NCI-H2107 (cell line): ENCODE data around the gene CFAP58.

Source experiments
- DNase-seq: peaks from one replicate; lab custom pipeline; 2025; lab: John Stamatoyannopoulos, UW

Gene CFAP58

DNA sequence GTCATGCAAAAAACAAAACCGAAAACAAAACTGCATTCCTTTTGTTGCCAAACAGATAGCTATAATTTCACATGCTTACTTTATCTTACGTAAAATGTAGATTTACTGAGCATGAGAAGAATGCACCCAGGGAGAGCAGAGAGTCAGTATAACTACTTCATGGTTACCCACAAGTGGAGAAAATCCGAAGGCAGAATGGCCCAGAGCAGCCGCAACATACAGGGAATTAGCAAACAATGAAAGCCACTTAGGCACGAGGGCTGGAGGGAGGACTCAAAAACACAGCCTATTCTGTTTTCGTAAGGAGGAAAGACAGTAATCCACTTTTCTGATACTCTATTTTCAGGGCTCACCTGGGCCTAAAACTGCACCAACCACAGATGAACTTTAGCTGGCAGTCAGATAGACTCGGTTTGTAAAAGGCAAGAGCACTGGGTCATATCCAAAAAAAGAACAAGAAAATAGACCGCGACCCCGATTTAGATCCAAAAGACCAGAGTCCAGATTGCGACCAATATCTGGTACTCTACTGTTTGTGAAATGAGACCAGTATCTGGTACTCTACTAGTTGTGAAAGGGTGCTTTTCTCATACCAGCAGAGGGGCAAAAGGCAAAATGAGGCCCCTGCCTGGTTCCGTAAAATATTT lies 16.7 kb upstream of the CFAP58 start:
- DNase-seq, result no peak

DNA sequence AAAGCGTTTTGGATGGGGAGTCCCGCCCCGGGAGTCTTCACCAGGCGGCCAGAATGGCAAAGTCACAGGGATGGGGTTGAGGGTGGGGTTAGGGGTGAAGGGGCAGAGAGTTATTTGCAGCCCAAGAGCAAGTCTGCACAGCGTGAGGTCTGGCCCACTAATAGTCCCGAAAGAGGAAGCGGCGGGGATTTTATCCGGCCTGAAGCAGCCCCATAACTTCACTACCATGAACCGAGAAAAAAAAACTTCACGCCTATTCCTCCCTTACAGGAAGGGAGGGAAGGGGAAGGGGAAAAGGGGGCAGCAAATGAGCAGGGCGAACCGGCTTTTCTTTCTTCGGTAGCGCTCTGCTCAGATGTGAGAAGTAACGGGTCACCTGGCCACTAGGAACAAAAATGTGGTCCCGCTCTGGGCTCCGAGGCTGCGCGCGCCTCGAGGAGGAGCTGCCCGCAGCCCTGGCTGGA lies 16.1 kb upstream of the CFAP58 start:
- DNase-seq, result no peak

DNA sequence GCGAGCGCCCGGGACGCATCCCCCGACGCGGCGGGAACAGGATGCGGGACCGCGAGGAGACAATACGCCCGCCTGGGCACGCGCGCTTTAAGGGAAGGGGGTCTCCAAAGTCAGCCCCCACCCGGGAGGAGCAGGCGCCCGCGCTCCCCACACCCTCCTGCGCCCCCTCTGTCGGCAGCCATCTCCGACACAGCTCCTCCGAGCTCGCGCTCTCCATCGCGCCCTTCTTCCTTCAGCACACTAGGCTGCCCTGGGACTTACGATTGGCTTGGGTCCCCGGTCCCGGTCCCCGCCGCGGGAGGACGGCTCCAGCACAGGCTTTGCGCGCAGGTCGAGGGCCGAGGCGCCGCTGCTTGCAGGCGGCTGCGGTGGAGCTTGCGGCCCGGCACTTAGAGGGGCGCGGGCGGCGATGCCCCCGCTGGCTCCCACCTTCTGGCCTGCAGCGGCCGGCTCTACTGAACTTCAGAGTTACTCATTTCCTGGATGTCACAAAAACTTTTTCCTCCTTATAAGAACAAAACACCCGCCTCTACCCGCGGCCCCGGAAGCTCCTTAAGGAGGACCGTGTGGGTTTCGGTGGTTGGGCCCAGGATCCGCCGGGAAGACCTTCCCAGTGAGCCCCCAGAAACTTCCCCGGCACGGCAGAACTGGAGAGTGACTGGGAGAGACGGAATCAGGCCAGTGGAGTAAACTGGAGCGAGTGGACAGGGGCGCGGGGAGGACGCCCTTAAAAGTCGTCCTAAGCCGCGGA lies 15.5 kb upstream of the CFAP58 start, which contains the start of gene ITPRIP:
Gene ITPRIP (minus strand): TSS at position 481 of the 751 bp plus-strand sequence. CDS start 22,414 bp downstream, outside the sequence.
- no peak for DNase-seq

DNA sequence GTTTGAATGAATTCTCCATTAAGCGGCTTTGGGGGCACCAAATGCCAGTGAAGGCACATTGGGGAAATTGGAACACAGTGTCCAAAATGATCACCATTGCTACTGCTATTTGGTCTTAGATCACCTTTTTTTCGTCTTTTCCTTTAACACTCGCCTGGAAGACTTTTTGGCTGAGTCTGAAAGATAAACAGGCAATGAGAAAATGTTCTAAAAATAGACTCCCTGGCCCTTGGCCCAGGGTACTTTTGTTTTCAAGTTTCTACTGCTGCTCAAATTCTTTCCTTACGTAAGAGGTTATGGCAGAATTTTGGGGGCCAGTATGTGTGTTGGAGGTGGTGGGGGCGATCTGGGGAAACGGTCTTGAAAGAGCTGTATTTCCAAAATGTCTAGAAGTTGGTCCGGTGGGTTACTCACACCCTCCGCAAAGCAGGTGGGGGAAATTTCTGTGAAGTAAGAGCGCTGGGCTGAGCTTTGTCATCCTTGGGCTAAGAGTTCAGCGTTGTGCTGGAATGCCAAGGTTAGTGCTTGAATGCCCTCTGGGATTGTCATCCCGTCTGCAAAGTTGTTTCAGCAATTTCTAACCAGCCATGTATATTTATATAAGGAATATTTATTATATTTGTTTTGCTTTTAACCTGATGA lies 14.0 kb upstream of the CFAP58 start:
- DNase-seq, result no peak

DNA sequence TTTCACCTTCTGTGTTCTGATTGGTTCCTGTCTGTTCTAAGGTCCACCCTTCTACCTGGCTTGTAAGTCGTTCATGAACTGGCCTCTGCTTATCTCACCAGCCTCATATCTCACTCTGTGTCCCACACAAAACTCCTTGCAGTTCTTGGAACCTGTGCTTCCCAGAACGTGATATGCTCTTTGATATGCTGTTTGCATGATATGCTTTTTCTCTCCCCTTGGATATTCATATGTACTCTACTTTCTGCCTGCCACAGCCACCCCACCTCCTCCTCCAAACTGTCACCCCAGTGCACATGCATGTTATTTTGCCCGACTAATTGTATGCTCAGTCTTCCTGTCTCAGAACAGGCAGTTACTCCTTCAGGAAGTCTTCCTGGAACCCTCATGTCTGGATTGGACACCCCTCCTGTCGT lies 13.5 kb upstream of the CFAP58 start:
- no peak for DNase-seq

DNA sequence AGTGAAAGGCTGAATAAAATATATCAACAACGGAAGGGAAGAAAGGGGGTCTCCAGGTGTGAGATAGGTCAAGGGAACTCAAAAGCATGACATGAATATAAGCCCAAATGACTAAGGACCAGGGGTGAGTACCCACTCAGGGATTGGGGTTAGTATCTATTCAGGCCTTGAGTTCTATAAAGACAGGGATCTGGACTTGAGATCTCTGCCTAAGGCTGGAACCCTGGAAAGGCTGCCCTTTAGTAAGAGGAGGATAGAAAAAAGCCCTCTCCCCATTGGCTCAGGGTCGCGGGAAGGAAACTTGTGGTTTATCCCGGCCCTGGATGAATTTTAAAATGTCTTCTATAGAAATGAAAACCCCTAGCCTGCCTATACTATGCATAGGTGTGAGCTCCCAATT lies 13.0 kb upstream of the CFAP58 start:
- no peak for DNase-seq

DNA sequence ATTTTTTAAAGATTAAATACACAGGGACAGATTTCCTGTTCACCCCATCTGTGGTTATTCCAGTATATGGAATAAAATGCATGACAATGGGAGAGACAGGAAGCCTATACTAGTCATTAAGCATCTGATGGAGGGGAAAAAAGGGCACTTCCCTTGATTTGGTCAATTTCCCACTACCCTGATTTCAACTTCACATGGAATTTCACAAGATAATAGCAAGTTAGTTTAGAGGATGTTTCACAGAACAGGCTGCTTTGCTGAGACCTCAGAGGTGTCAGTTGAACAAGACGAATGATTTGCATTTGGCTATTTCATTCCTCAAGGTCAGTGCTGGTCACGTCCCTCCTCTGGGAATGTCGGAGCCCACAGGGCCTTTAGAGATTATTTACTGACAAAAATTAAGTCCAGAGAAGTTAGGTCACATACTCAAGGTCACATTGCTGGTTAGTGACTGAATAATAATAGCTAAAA lies 10.7 kb upstream of the CFAP58 start:
- DNase-seq, result no peak

DNA sequence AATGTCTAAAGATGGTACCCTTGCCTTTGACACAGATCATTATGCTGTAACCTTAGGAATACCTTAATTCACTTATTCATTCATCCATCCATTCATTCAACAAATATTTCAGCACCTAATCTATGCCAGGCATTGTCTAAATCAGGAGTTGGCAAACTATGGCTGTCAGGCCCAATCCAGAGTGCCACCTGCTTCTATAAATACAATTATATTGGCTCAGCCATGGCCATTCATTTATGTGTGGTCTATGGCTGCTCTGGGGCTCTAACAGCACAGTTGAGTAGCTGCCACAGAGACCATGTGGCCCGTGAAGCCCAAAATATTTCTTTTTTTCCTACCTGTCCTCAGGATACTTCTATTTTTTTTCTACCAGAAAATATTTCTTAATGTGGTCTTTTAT lies 9.4 kb upstream of the CFAP58 start:
- DNase-seq, result no peak

DNA sequence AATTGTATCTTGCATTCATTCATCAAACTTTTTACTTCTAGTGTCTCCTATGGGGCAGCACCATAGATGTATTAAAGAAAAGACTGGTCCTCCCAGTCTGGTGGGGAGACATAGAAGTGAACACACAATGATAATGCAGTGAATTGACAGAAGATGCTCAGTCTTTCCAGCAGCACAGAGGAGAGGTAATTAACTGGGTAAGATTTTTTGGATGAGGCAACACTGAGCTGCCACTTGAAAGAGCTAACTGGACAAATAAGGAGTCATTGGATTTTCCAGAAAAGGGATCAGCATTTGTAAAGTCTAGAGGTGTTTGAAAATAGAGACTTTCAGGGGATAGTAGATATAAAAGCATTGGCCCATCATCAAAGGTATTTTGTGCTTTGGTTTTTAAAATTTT lies 8.1 kb upstream of the CFAP58 start:
- no peak for DNase-seq

DNA sequence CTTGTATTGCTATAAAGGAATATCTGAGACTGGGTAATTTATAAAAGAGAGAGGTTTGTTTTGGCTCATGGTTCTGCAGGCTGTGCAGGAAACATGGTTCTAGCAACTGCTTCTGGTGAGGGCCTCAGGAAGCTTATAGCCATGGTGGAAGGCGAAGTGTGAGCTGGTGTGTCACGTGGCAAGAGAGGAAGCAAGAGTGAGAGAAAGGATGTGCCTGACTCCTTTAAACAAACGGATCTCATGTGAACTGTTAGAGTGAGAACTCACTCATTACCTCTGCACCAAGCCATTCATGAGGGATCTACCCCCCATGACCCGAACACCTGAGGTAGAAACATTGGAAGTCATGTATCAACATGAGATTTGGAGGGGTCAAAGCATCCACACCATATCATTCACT lies 7.7 kb upstream of the CFAP58 start:
- DNase-seq, result no peak

DNA sequence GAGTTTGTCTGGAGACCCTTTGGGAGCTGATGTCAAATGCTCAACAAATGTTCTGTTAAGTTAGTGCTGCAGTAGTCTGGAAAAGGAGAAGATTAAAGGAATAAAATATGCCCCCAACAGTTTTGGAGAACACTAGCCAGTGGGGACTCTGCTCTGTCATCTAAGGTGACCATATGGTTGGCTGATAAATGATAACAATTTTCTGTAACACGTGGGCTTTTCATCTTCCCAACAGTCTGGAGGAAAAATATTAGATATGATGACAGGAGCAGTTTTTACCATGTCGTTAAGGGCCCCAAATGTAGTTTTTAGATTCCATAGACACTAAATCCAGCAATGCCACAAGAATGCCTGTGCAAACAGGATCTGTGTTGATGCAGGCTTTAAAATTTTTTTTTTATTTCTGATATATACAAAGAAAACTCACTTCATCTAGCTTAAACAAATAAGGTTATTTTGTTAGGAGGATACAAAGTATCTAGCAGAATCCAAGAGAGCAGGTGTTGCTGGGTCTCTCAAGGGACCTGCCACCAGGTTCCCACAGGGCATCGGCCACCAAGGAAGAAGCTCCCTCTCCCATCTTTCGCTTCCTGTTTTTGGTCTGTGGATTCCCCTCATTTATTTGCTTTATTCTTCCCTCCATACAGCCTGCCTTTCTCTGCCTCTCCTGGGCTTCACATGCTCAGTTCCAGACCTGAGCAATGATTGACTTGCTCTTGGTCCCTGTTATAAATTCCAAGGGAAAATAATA lies 6.2 kb upstream of the CFAP58 start:
- no peak for DNase-seq

DNA sequence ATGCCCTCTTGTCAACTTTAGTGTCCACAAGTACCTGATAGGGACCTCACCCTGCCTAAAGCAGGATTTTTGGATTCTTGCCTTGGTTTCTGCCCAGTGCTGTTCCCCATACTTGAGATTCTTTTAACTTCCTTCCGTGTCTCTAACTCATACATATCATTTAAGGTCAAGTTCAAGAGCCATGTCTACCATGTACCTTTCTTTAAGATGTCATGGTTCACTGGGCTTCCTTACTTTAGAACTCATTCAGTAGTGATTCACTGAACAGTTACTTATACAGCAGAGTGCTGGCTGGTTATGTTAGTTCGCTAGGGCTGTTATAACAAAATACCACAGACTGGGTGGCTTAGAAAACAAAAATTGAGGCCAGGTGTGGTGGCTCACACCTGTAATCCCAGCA lies 5.0 kb upstream of the CFAP58 start:
- no peak for DNase-seq

DNA sequence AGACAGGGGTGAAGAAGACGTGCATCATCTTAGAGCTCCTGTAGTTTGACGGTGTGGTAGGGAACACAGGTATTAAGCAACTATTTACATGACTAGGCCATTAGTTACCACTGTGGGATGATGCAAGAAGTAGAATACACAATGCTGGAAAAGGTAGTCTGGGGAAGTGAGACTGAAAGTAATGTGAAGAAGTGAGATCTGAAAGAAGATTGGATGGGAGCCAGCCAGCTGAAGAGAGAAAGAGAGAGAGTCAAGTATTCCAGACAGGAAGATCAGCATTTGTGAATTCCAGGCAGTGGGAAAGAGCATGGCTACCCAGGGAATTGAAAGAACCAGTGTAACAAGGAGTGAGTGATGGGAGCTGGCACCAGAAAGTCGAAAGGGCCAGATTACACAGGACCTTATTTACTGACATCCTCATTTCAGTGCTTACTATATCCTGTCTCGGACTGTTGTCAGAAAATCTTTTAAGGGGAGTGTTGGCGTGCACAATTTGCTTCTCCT lies 4.0 kb upstream of the CFAP58 start:
- no peak for DNase-seq

DNA sequence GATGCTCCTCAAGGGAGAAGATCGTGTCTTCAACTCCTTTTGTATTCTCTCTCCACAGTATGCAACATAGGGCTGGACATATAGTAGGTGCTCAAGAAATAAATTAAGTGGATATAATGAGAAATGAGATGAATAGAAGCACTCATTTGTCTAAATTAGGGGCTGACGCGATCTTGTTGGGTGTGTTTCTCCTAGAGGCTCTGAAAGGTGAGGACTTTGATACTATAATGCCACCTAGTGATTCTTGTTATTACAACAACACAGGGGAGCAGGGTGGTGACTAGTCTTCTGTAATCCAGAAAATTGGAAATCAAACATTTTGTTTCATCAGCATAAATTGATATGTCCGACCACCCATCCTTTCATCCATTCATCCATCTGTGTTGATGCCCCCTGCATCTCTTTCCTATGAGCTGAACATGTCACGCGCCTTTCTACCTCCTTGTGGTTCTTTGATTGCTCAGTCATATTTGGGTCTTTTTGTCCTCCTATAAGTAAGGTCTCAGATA lies 3.5 kb upstream of the CFAP58 start:
- DNase-seq, result no peak

DNA sequence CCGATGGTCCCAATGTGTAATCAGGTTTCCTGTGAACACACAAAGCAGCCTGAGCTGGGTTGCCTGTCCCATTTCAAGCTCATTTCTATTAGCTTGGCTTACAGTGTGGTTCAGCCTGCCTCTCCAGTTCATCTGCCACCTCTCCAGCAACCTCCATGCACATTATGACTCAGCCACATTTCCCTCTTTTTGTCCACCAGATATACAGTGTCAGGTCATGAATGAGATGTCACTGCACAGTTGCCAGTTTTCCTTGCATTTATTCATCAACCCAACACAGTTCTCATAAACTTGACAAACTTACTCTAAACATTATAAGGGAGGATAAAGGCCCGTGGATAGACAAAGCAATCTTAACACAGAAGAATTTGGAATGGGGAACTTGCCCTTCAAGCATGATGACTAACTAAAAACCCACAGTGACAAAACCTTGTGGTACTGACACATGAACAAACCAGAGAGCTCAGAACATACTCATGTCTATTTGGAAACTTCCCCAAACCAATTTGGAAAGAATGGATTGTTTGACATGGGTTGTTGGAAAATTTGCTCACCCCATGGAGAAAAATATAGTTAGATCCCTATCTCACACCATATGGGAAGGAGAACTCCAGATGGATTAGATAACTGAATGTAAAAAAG lies 2.5 kb upstream of the CFAP58 start:
- DNase-seq, result no peak

DNA sequence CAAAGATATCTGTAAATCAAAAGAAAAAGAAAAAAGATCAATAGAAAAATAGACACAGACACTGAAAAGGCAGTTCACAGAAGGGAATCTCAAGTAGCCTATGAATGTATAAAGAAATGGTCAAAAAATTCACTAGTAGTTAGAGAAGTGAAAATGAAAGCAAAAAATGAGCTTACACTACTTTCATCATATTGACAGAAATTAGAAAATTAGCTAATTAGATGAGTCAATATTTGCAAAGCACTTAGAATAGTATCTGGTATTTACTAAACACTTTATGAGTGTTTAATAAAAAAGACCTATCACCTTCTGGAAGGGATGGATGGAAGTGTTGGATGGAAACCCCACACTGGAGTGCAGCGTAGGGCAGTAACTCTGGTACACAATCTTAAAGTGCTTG lies 1.7 kb upstream of the CFAP58 start:
- no peak for DNase-seq

DNA sequence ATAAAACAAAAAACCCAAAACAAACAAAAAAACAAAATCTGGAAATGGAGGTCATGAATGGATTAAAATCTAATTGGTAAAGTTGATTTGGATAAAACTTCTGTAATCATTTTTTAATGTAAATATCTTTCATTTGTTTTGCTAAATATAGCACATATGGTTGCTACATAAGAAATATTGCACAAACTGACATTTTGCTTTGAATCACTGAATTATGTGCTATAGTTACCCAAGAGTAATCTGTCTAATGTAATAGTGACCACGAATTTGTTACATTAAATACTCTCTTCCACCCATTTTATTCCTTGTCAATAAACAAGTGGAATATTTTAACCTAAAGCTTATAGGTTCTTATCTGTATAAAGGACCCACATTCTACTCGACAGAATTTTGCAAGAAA lies 6.2 kb downstream of the CFAP58 start:
- no peak for DNase-seq

DNA sequence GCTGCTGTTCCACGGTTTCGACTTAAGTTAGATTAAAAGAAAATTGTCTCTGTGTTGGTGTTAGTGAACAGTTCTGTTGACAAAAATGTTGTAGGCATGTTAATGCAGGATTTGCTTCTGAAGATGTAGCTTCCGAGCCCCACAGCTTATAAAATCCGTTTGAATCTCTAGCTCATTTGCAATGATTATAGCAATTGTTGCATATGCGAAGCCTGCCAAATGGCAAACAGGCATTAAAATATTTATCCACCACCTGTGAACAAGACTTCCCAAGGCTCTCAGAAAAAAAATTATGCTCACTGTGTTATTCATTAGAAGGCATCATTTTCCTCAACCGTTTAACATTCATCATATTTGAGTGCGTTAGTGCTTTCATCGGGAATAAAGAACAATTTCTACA lies 14.3 kb downstream of the CFAP58 start:
- no peak for DNase-seq

DNA sequence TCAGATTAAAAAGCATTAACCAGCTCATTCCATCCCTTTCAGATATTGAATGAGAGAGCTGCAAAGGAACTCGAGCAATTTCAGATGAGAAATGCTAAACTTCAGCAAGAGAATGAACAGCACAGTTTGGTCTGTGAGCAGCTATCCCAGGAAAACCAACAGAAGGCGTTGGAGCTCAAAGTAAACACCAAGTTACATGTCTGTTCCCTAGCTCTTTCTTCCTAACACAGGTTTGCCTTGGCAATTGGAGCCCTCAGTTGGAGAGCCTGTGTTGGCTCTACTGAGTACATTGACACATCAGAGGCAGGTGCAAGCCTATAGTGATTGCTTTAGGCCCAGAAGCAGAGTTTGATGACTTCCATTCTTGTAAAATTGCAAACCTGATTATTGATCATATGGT lies 14.7 kb downstream of the CFAP58 start:
- no peak for DNase-seq

DNA sequence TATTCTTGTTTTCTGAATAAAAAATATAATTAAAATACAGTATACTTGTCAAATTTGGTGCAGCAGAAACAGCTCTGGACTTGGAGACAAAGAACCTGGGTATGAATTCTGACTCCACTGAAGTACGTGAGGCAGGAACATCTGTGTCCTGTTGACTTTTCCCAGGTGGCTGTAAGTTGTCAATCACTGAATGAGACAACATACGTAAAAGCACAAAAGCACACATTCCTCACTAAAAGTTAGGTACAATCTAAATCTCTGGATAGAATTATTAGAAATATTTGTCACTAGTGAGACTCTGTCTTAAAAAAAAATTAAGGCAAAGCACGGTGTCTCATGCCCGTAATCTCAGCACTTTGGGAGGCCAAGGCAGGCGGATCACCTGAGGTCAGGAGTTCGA lies 18.1 kb downstream of the CFAP58 start:
- no peak for DNase-seq

DNA sequence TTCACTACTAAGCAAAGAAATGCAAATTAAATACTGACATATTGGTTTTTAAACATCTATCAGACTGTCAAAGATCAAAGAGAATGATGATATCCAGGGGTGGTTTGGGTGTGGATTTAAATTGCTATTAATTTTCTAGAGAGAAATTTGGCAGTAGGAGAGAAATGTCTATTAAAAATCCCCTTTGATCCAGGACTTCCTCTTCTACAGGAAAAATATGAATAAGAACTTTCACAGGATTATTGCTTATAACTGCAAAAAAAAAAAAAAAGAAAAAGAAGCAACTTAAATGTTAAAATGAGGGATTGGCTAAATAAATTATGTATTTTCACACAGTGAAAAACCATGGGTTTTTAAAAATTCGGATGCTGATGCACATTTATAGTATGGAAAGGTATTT lies 21.0 kb downstream of the CFAP58 start:
- DNase-seq, result no peak
